ENCODE data around the gene PCGF3.
"Not testable (repeated sequence)": the region's sequence is repeated elsewhere in the genome, so short reads cannot be mapped to it uniquely, and the experiment has no call there.

Gene PCGF3

GRCh38 chr4:751676-752075 is 46.0 kb downstream of the PCGF3 start:
- Histone ChIP-seq H3K27me3 (no peaks in the 10 kb centered on the region), H3K4me3 (ENCODE audit: low read depth, low read length) (no peak overlapping the region), H3K9me3 (no peaks in the 10 kb centered on the region), H3K36me3 (peaks cover 38% of the 10 kb centered on the region), H3K4me1 (peaks cover 7% of the 10 kb centered on the region; the same call in 1 of the 2 replicates)
- DNase-seq = peak; percentile 64
- no peak for TF ChIP-seq CTCF (IDR thresholded peaks at IDR 0.05; ENCODE audit: low read depth, low read length)

GRCh38 chr4:752196-752861 is 46.7 kb downstream of the PCGF3 start:
- H3K36me3 ChIP-seq = peaks cover 40% of the 10 kb centered on the region
- DNase-seq = no peak
- no peaks in the 10 kb centered on the region for H3K27me3 ChIP-seq
- no peaks in the 10 kb centered on the region for H3K9me3 ChIP-seq
- no peak overlapping the region for H3K4me3 ChIP-seq (ENCODE audit: low read depth, low read length)
- no peak for TF ChIP-seq CTCF (IDR thresholded peaks at IDR 0.05; ENCODE audit: low read depth, low read length)
- H3K4me1 ChIP-seq = peaks cover 7% of the 10 kb centered on the region; the same call in 1 of the 2 replicates

- not testable (repeated sequence) for H3K4me3 ChIP-seq (ENCODE audit: low read depth, low read length); H3K27me3 ChIP-seq; H3K4me1 ChIP-seq; H3K9me3 ChIP-seq; DNase-seq
- peaks cover 36% of the 10 kb centered on the region for H3K36me3 ChIP-seq
Observed at GRCh38 chr4:753186-753585, 47.6 kb downstream of the PCGF3 start.

GRCh38 chr4:754221-755120 is 48.8 kb downstream of the PCGF3 start:
- H3K36me3 ChIP-seq = peaks cover 30% of the 10 kb centered on the region
- no peak for DNase-seq
- no peak for TF ChIP-seq CTCF (IDR thresholded peaks at IDR 0.05; ENCODE audit: low read depth, low read length)

GRCh38 chr4:757111-757510 is 51.5 kb downstream of the PCGF3 start:
- Histone ChIP-seq H3K4me3 (ENCODE audit: low read depth, low read length) (no peak overlapping the region), H3K9me3 (no peaks in the 10 kb centered on the region), H3K27me3 (no peaks in the 10 kb centered on the region), H3K36me3 (peaks cover 44% of the 10 kb centered on the region), H3K4me1 (0 out of 2 replicates have a peak, but pooled peaks cover under 1% of the 10 kb centered on the region)
- TF ChIP-seq CTCF (IDR thresholded peaks at IDR 0.05; ENCODE audit: low read depth, low read length) = no peak
- DNase-seq = no peak

More at GRCh38 chr4:754221-755120, 48.8 kb downstream of the PCGF3 start:
- no peaks in the 10 kb centered on the region for H3K27me3 ChIP-seq
- H3K4me1 ChIP-seq = peaks cover 7% of the 10 kb centered on the region; the same call in 1 of the 2 replicates
- no peak overlapping the region for H3K4me3 ChIP-seq (ENCODE audit: low read depth, low read length)
- H3K9me3 ChIP-seq = no peaks in the 10 kb centered on the region

- H3K36me3 ChIP-seq = peaks cover 56% of the 10 kb centered on the region
- not testable (repeated sequence) for DNase-seq; H3K4me1 ChIP-seq; H3K27me3 ChIP-seq; H3K4me3 ChIP-seq (ENCODE audit: low read depth, low read length); H3K9me3 ChIP-seq
Observed at GRCh38 chr4:759810-760209, 54.2 kb downstream of the PCGF3 start.

- Histone ChIP-seq H3K9me3 (peaks cover 5% of the 10 kb centered on the region; the same call in 1 of the 2 replicates), H3K36me3 (peaks cover 60% of the 10 kb centered on the region), H3K4me1 (no peaks in the 10 kb centered on the region), H3K4me3 (ENCODE audit: low read depth, low read length) (no peak overlapping the region), H3K27me3 (no peaks in the 10 kb centered on the region)
- no peak for DNase-seq
- no peak for TF ChIP-seq CTCF (IDR thresholded peaks at IDR 0.05; ENCODE audit: low read depth, low read length)
Observed at GRCh38 chr4:760616-761015, 55.0 kb downstream of the PCGF3 start.

Measured in BE2C (cell line).